Germinal center (tissue), 1 donor: ENCODE results near the gene CAP1.
"Not testable (repeated sequence)": the region's sequence is repeated elsewhere in the genome, so short reads cannot be mapped to it uniquely, and the experiment has no call there.

Source experiments
- DNase-seq: peaks from one replicate; pipeline ENCODE4 v3.0.0; 2012; ENCODE audit warnings: mixed read lengths, low spot score

CAP1 gene

GRCh38 chr1:40040511-40041465 is at the start of gene CAP1:
CAP1 (plus strand) TSS chr1:40040729; CDS start chr1:40059347, 18,618 bp downstream.
- peak; percentile 98 for DNase-seq

GRCh38 chr1:39992234-39992633 is 48.3 kb upstream of the CAP1 start:
- DNase-seq: no peak

GRCh38 chr1:39992888-39993287 is 47.6 kb upstream of the CAP1 start:
- DNase-seq: no peak

GRCh38 chr1:39995973-39996393 is 44.5 kb upstream of the CAP1 start:
- peak; percentile 83 for DNase-seq

- no peak for DNase-seq
Observed at GRCh38 chr1:39996396-39997004, 44.0 kb upstream of the CAP1 start.

- no peak for DNase-seq
Observed at GRCh38 chr1:40001456-40001855, 39.1 kb upstream of the CAP1 start.

- DNase-seq: peak; percentile 69
Observed at GRCh38 chr1:40003156-40004093, 37.1 kb upstream of the CAP1 start.

GRCh38 chr1:40004857-40005256 is 35.7 kb upstream of the CAP1 start:
- no peak for DNase-seq

- DNase-seq: not testable (repeated sequence)
Observed at GRCh38 chr1:40007481-40008034, 33.0 kb upstream of the CAP1 start.

- DNase-seq: no peak
Observed at GRCh38 chr1:40011198-40011597, 29.3 kb upstream of the CAP1 start.

- DNase-seq: no peak
Observed at GRCh38 chr1:40014253-40014706, 26.2 kb upstream of the CAP1 start.

GRCh38 chr1:40014812-40015594 is 25.5 kb upstream of the CAP1 start:
- no peak for DNase-seq

GRCh38 chr1:40017951-40018575 is 22.5 kb upstream of the CAP1 start:
- no peak for DNase-seq

GRCh38 chr1:40020447-40021085 is 20.0 kb upstream of the CAP1 start:
- no peak for DNase-seq

- DNase-seq: no peak
Observed at GRCh38 chr1:40023379-40023944, 17.1 kb upstream of the CAP1 start.

GRCh38 chr1:40024671-40025070 is 15.9 kb upstream of the CAP1 start:
- DNase-seq: no peak

GRCh38 chr1:40027647-40028046 is 12.9 kb upstream of the CAP1 start:
- no peak for DNase-seq

GRCh38 chr1:40029608-40030007 is 10.9 kb upstream of the CAP1 start:
- DNase-seq: no peak

GRCh38 chr1:40030528-40031135 is 9.9 kb upstream of the CAP1 start:
- DNase-seq: no peak
